Loucy (cell line): ENCODE results near the gene ME3.

Source experiments
- CTCF ChIP-seq: fragments of 200-600 bp; sonication (generic); conservative IDR thresholded peaks from 2 replicates; pipeline ENCODE4 v1.5.1; 2014; ENCODE audit warnings: mild to moderate bottlenecking, antibody characterized with exemption, low read length
- EZH2phosphoT487 ChIP-seq: fragments of 200-600 bp; IDR thresholded peaks from 2 replicates; pipeline ENCODE4 v1.6.1; 2018; ENCODE audit warnings: antibody characterized with exemption, mild to moderate bottlenecking, moderate library complexity, borderline replicate concordance

DNA sequence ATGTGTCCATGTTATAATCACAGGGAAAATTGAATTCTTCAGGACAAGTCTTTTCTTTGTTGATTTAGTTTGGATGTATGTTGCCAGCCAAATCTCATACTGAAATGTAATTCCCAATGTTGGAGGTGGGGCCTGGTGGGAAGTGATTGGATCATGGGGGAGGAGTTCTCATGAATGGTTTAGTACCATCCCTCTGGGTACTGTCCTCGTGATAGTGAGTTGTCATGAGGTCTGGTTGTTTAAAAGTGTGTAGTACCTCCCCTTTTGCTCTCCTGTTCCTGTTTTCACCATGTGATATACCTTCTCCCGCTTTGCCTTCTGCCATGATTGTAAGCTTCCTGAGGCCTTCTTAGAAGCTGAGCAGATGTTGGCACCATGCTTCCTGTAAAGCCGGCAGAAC is 197.4 kb downstream of the ME3 start:
- no peak for TF ChIP-seq CTCF
- TF ChIP-seq EZH2phosphoT487, result no peak
